Measurements from ENCODE around the gene ELMOD1. TPM values are rescaled to one million over a fixed set of nuclear protein-coding genes. Genes with fewer than 3 reads are reported as not detected.
"Not testable (repeated sequence)": the region's sequence is repeated elsewhere in the genome, so short reads cannot be mapped to it uniquely, and the experiment has no call there.

The ELMOD1 gene
- total RNA-seq, 4 donors from 2014 or later: 0.70 to 3.7 (median 1.6) TPM

DNA sequence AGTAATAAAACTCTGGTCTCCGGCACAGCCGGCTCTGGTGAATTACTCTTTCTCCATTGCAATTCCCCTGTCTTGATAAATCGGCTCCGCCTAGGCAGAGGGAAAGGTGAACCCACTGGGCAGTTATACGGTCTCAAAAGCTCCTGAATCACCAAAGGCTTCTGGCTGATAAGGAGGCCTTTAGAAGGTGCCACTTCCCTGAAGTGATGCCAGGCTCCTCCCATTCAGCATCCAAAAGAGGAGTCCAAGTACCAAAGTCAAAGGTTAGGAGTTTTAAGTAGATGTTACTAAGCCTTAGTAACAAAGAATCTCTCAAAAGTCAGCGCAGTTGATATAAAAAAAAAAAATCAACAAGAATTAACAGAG lies 13.6 kb upstream of the ELMOD1 start:
- ATAC-seq (no peak), DNase-seq (no peak)
- H3K9me3 ChIP-seq: no peaks in the 10 kb centered on the region
- in situ Hi-C loops (cut with MboI; ENCODE audit: low sequenced_read_pairs in 4 of 4): loop anchor here (5.0 to 10.0 kb wide), 5 partner anchors 105 to 197 kb away; no protein-coding TSS in a partner anchor
- no peaks in the 10 kb centered on the region for H3K4me1 ChIP-seq
- no peak overlapping the region for H3K4me3 ChIP-seq
- no peaks in the 10 kb centered on the region for H3K27me3 ChIP-seq
- no peaks in the 10 kb centered on the region for H3K36me3 ChIP-seq
- H3K27ac ChIP-seq: no peak overlapping the region
- TF ChIP-seq POLR2A (IDR thresholded peaks at IDR 0.05) (no peak), CTCF (IDR thresholded peaks at IDR 0.05 in 4 of 5, conservative IDR thresholded peaks at IDR 0.05 in 1 of 5) (no peak)
- intact Hi-C loops (cut with DNase I; ENCODE audit: low total_unique reads): no loop called here

GRCh38 chr11:107579169-107579568 lies 11.8 kb upstream of the ELMOD1 start:
- H3K4me3 ChIP-seq; ATAC-seq; H3K27ac ChIP-seq; H3K9me3 ChIP-seq; H3K36me3 ChIP-seq; H3K4me1 ChIP-seq; DNase-seq; H3K27me3 ChIP-seq; intact Hi-C loops (cut with DNase I; ENCODE audit: low total_unique reads): not testable (repeated sequence)
- in situ Hi-C loops (cut with MboI; ENCODE audit: low sequenced_read_pairs in 4 of 4): loop anchor here (5.0 to 10.0 kb wide), 5 partner anchors 103 to 196 kb away; no protein-coding TSS in a partner anchor

DNA sequence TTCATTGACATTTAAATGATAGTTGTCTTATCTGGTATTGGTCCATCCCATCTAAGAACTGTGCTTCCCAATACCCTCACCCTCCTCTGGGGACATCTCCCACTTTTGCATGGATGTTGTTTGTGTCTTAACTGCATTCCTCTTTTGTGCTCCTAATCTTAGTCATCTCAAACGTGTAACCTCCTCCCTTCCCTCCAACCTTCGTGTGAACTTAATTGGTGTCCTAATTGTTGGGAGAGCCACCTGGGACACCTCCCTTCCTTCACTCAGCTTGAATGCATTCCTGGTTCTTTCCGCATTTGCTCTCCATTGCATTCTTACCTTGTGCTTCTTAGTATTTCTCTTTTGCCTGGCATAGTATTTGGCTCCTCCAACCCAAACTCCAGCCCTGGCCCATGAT lies 9.8 kb upstream of the ELMOD1 start:
- in situ Hi-C loops (cut with MboI; ENCODE audit: low sequenced_read_pairs in 4 of 4): loop anchor here in 1 of 4 donors (10.0 kb wide), 1 partner anchor 194 kb away; no protein-coding TSS in a partner anchor
- no peak for ATAC-seq

GRCh38 chr11:107583629-107584195 lies 7.2 kb upstream of the ELMOD1 start:
- Histone ChIP-seq H3K27ac (no peak overlapping the region), H3K4me1 (no peaks in the 10 kb centered on the region), H3K27me3 (no peaks in the 10 kb centered on the region), H3K9me3 (no peaks in the 10 kb centered on the region), H3K4me3 (no peak overlapping the region), H3K36me3 (no peaks in the 10 kb centered on the region)
- ATAC-seq: peak in 1 of 2 donors; percentile 54
- intact Hi-C loops (cut with DNase I; ENCODE audit: low total_unique reads) (no loop called here), in situ Hi-C loops (cut with MboI; ENCODE audit: low sequenced_read_pairs in 4 of 4) (loop anchor here in 1 of 4 donors (10.0 kb wide), 1 partner anchor 191 kb away; no protein-coding TSS in a partner anchor)
- no peak for DNase-seq
- no peak for TF ChIP-seq POLR2A (IDR thresholded peaks at IDR 0.05)
- no peak for TF ChIP-seq CTCF (IDR thresholded peaks at IDR 0.05 in 4 of 5, conservative IDR thresholded peaks at IDR 0.05 in 1 of 5)

More for the DNA sequence above, 9.8 kb upstream of the ELMOD1 start:
- H3K27ac ChIP-seq: no peak overlapping the region
- no peaks in the 10 kb centered on the region for H3K9me3 ChIP-seq
- no peak overlapping the region for H3K4me3 ChIP-seq
- intact Hi-C loops (cut with DNase I; ENCODE audit: low total_unique reads): no loop called here
- H3K4me1 ChIP-seq: no peaks in the 10 kb centered on the region
- TF ChIP-seq POLR2A (IDR thresholded peaks at IDR 0.05): no peak
- no peak for TF ChIP-seq CTCF (IDR thresholded peaks at IDR 0.05 in 4 of 5, conservative IDR thresholded peaks at IDR 0.05 in 1 of 5)
- DNase-seq: no peak
- no peaks in the 10 kb centered on the region for H3K36me3 ChIP-seq
- H3K27me3 ChIP-seq: no peaks in the 10 kb centered on the region

DNA sequence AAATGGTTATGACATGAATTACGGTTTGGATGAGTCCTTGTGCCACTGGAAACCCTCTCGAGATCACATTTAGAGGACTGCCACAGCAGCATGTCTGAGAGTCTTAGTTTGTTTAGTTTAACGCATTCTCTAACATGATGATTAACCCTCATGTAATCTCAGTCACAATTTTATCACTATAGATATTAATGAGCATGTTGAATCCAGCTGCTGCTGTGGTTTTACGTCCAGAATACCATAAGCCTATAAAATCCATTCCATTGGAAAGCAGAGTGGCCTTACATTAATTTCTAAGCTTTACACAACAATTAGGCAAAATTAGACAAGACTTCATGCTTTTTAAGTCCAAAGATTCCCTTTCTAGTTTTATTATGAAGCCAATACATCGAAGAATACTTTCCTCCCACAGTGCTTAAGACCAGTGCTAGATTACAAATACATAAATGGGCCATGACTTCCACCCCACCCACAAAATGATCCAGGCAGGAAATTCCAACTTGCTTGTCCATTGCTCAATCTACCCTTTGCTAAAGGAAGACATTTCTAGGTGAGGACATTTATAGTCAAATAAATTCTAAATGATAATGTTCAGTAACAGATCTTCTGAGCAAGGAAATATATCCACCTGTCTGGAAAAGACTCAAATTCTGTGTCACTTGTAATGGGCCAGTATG lies 3.5 kb upstream of the ELMOD1 start:
- Histone ChIP-seq H3K27ac (no peak overlapping the region), H3K27me3 (no peaks in the 10 kb centered on the region), H3K4me1 (peaks cover 3 to 22% of the 10 kb centered on the region in 2 donors), H3K4me3 (no peak overlapping the region), H3K36me3 (no peaks in the 10 kb centered on the region), H3K9me3 (no peaks in the 10 kb centered on the region)
- in situ Hi-C loops (cut with MboI; ENCODE audit: low sequenced_read_pairs in 4 of 4): loop anchor here in 1 of 4 donors (10.0 kb wide), 1 partner anchor 187 kb away; no protein-coding TSS in a partner anchor
- intact Hi-C loops (cut with DNase I; ENCODE audit: low total_unique reads): no loop called here
- TF ChIP-seq POLR2A (IDR thresholded peaks at IDR 0.05): no peak
- TF ChIP-seq CTCF (IDR thresholded peaks at IDR 0.05 in 4 of 5, conservative IDR thresholded peaks at IDR 0.05 in 1 of 5): no peak
- no peak for DNase-seq
- no peak for ATAC-seq

Measured in gastrocnemius medialis (tissue), 4 donors.